Fibroblast of lung (primary cell): ENCODE measurements around the gene ANKRD40CL. TPM values are rescaled to one million over a fixed set of nuclear protein-coding genes. Genes with fewer than 3 reads are reported as not detected.

ENCODE experiments used
- DNase-seq, 2 donors: peaks; one replicate each; pipeline versions ENCODE4 v3.0.0 to v3.0.0-alpha.2; 2010; ENCODE audit warnings: low read depth in 2 of 2
- H2AFZ ChIP-seq: 2 replicates; pipeline ENCODE4 v1.5.1; 2012; ENCODE audit warnings: low read length, control low read depth, inconsistent platforms
- H3K27ac ChIP-seq: 2 replicates; pipeline ENCODE4 v1.5.1; 2011; ENCODE audit warnings: low read length, control low read depth; ENCODE audit not compliant: insufficient read depth
- H3K27me3 ChIP-seq: 2 replicates; pipeline ENCODE4 v1.5.1; 2011; ENCODE audit warnings: mild to moderate bottlenecking, low read length; ENCODE audit not compliant: control insufficient read depth, insufficient read depth
- H3K36me3 ChIP-seq: 2 replicates; pipeline ENCODE4 v1.5.1; 2011; ENCODE audit warnings: low read length; ENCODE audit not compliant: control insufficient read depth, insufficient read depth
- H3K4me1 ChIP-seq: 2 replicates; pipeline ENCODE4 v1.5.1; 2011; ENCODE audit warnings: low read length; ENCODE audit not compliant: control insufficient read depth, insufficient read depth; ENCODE audit errors: extremely low read depth
- H3K4me2 ChIP-seq: 2 replicates; pipeline ENCODE4 v1.5.1; 2011; ENCODE audit warnings: low read length, control low read depth; ENCODE audit not compliant: insufficient read depth; ENCODE audit errors: extremely low read depth
- H3K4me3 ChIP-seq, 4 experiments: fragments of 200-600 bp in 1 of 4; sonication (generic) in 1 of 4; replicated peaks in 1 of 4; 2 replicates each; pipeline ENCODE4 v1.5.1; 2011 to 2016; ENCODE audit warnings: low read length in 4 of 4, low read depth in 3 of 4, mild to moderate bottlenecking in 3 of 4, control low read depth in 2 of 4, inconsistent platforms in 1 of 4, mixed read lengths in 1 of 4; ENCODE audit not compliant: insufficient read depth in 1 of 4; ENCODE audit errors: control extremely low read depth in 1 of 4
- H3K79me2 ChIP-seq: 2 replicates; pipeline ENCODE4 v1.5.1; 2012; ENCODE audit warnings: mild to moderate bottlenecking, low read length, inconsistent platforms; ENCODE audit not compliant: control insufficient read depth, insufficient read depth
- H3K9ac ChIP-seq: 2 replicates; pipeline ENCODE4 v1.5.1; 2011; ENCODE audit warnings: mild to moderate bottlenecking, low read length, control low read depth; ENCODE audit not compliant: insufficient read depth
- H3K9me3 ChIP-seq: 2 replicates; pipeline ENCODE4 v1.5.1; 2012; ENCODE audit warnings: low read depth, low read length; ENCODE audit not compliant: control insufficient read depth, insufficient read depth
- H4K20me1 ChIP-seq: 2 replicates; pipeline ENCODE4 v1.5.1; 2011; ENCODE audit warnings: low read length; ENCODE audit not compliant: control insufficient read depth, insufficient read depth; ENCODE audit errors: extremely low read depth
- CTCF ChIP-seq, 2 donors: IDR thresholded peaks in 1 of 2; conservative IDR thresholded peaks in 1 of 2; 1 replicate in 1 of 2; 2 replicates in 1 of 2; pipeline ENCODE4 v1.5.1; 2011 to 2012; ENCODE audit warnings: low read length in 2 of 2, control low read depth in 1 of 2, inconsistent platforms in 1 of 2, low read depth in 1 of 2, mild to moderate bottlenecking in 1 of 2
- EZH2 ChIP-seq: IDR thresholded peaks from 2 replicates; pipeline ENCODE4 v1.5.1; 2012; ENCODE audit warnings: low read length, control low read depth, mild to moderate bottlenecking; ENCODE audit errors: missing control alignments
- polyA plus RNA-seq, 2 donors: library from polyadenylated mRNA; depleted of rRNA in 1 of 2; stranded (reverse) in 1 of 2; unstranded in 1 of 2; fragments of >200 nt; gene quantifications; 2 replicates each; pipeline ENCODE4 v1.2.1, GENCODE V29; 2011 to 2012; ENCODE audit warnings: missing spikeins in 1 of 2
- total RNA-seq: library from RNA; depleted of rRNA; stranded (reverse); fragments of >200 nt; gene quantifications from 2 replicates; pipeline ENCODE4 v1.2.1, GENCODE V29; 2014

ANKRD40CL gene
- total and polyA plus RNA-seq, 2 donors (not counting 1 experiment from before 2014, with no cell fraction given) = not detected

DNA sequence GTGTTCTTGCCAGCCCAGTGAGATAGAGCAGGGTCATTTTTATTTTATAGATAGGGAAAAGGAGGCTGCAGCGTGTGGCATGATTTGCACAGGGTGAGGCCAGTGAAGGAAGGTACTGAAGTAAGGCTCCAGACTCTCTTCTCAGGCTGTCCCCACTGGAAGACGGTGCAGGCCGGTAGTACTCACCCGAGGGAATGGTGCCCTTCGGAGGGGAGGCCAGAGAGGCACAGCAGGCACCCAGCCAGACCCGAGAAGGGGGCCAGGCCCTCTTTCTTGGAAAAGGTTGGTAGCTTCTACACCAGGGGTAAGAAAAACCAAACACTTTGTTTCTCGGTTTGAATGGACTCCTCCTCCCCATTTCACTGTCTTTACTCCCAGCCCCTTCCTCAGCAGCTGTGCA is 288 bp downstream of the ANKRD40CL start:
- Histone ChIP-seq H3K27me3 (no peaks in the 10 kb centered on the region), H3K4me3 (no peak overlapping the region), H4K20me1 (no peaks in the 10 kb centered on the region), H2AFZ (no peak overlapping the region), H3K4me2 (no peak overlapping the region), H3K27ac (no peak overlapping the region), H3K36me3 (no peaks in the 10 kb centered on the region), H3K79me2 (no peaks in the 10 kb centered on the region), H3K9ac (no peak overlapping the region), H3K9me3 (no peaks in the 10 kb centered on the region), H3K4me1 (no peaks in the 10 kb centered on the region)
- no peak for TF ChIP-seq EZH2
- TF ChIP-seq CTCF (conservative IDR thresholded peaks at IDR 0.05 in 1 of 2, IDR thresholded peaks at IDR 0.05 in 1 of 2; ENCODE audit: low read depth in 1 of 2, low read length in 2 of 2) = no peak
- no peak for DNase-seq

GRCh38 chr17:50766222-50767023 is 895 bp downstream of the ANKRD40CL start:
- TF ChIP-seq EZH2 (no peak), CTCF (conservative IDR thresholded peaks at IDR 0.05 in 1 of 2, IDR thresholded peaks at IDR 0.05 in 1 of 2; ENCODE audit: low read depth in 1 of 2, low read length in 2 of 2) (no peak)
- Histone ChIP-seq H3K36me3 (no peaks in the 10 kb centered on the region), H3K79me2 (no peaks in the 10 kb centered on the region), H2AFZ (no peak overlapping the region), H3K9me3 (no peaks in the 10 kb centered on the region), H3K4me3 (no peak overlapping the region), H3K4me2 (no peak overlapping the region), H3K4me1 (no peaks in the 10 kb centered on the region), H3K27ac (no peak overlapping the region), H3K27me3 (no peaks in the 10 kb centered on the region), H4K20me1 (no peaks in the 10 kb centered on the region), H3K9ac (no peak overlapping the region)
- no peak for DNase-seq

DNA sequence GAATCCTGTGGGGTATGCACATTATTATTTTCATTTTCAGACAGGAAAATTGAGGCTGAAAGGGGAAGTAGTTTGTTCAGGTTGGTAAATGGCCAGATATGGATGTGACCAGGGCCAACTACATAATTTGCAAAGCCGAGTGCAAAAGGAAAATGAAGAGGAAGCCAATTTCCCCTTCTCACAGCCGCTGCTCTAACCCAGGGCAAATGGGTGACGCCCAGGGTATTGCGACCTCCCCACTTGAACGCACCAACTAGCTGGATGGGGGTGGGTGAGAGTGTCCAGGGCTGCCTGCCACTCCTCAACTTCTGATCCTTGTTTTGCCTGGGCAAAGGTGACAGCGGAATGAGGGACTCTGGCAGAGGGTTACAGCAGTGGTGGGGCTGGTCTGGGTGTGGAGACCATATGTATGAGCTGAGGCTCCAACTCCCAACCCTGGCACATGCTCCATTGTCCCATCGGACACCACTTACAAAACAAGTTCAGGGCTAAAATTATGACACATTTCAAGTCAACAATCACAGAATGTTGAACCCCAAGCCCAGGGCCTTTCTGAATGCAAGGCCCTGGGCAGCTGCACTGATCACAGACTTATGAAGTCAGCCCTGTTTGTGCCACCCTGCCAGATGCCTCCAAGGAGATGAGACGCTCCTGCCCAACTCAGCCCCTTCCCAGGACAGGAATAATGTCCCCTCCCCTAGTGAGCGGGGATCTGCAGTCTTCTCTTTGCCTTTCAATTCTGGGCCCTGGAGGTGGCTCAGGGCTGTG is 1.7 kb downstream of the ANKRD40CL start:
- DNase-seq = no peak
- Histone ChIP-seq H3K9ac (no peak overlapping the region), H3K27ac (no peak overlapping the region), H3K27me3 (no peaks in the 10 kb centered on the region), H2AFZ (no peak overlapping the region), H3K4me3 (no peak overlapping the region), H4K20me1 (no peaks in the 10 kb centered on the region), H3K9me3 (no peaks in the 10 kb centered on the region), H3K4me2 (no peak overlapping the region), H3K4me1 (no peaks in the 10 kb centered on the region), H3K79me2 (no peaks in the 10 kb centered on the region), H3K36me3 (no peaks in the 10 kb centered on the region)
- TF ChIP-seq CTCF (conservative IDR thresholded peaks at IDR 0.05 in 1 of 2, IDR thresholded peaks at IDR 0.05 in 1 of 2; ENCODE audit: low read depth in 1 of 2, low read length in 2 of 2) (no peak), EZH2 (no peak)
